Osteoblast (primary cell): ENCODE results near the gene DHX32. TPM values are rescaled to one million over a fixed set of nuclear protein-coding genes. Genes with fewer than 3 reads are reported as not detected.
"Not testable (repeated sequence)": the region's sequence is repeated elsewhere in the genome, so short reads cannot be mapped to it uniquely, and the experiment has no call there.

Experiments
- DNase-seq: peaks from one replicate; pipeline ENCODE4 v3.0.0; 2011; ENCODE audit warnings: low spot score, mixed read lengths; ENCODE audit not compliant: insufficient read length; ENCODE audit errors: missing footprints
- H2AFZ ChIP-seq: 2 replicates; pipeline ENCODE4 v1.6.0; 2011; ENCODE audit warnings: mild to moderate bottlenecking, low read length
- H3K27ac ChIP-seq: 2 replicates; pipeline ENCODE4 v1.5.1; 2011; ENCODE audit warnings: mild to moderate bottlenecking, low read depth, low read length, moderate library complexity
- H3K27me3 ChIP-seq: 2 replicates; pipeline ENCODE4 v1.6.0; 2012; ENCODE audit warnings: mild to moderate bottlenecking, control low read depth, inconsistent platforms, low read length, moderate library complexity; ENCODE audit not compliant: insufficient read depth
- H3K36me3 ChIP-seq: 2 replicates; pipeline ENCODE4 v1.5.1; 2011; ENCODE audit warnings: mild to moderate bottlenecking, low read length, control low read depth, moderate library complexity; ENCODE audit not compliant: insufficient read depth
- H3K4me1 ChIP-seq: 2 replicates; pipeline ENCODE4 v1.5.1; 2011; ENCODE audit warnings: mild to moderate bottlenecking, low read length, control low read depth, moderate library complexity; ENCODE audit not compliant: insufficient read depth
- H3K4me2 ChIP-seq: 2 replicates; pipeline ENCODE4 v1.6.0; 2011; ENCODE audit warnings: mild to moderate bottlenecking, low read length; ENCODE audit not compliant: insufficient read depth
- H3K4me3 ChIP-seq: fragments of 200-600 bp; sonication (generic); 3 replicates; pipeline ENCODE4 v1.5.1; 2012; ENCODE audit warnings: mild to moderate bottlenecking, low read length, inconsistent platforms; ENCODE audit not compliant: insufficient read depth
- H3K79me2 ChIP-seq: 2 replicates; pipeline ENCODE4 v1.6.0; 2012; ENCODE audit warnings: mild to moderate bottlenecking, low read length, control low read depth, inconsistent platforms; ENCODE audit not compliant: insufficient read depth
- H3K9me3 ChIP-seq: 2 replicates; pipeline ENCODE4 v1.5.1; 2011; ENCODE audit warnings: low read depth, low read length, control low read depth
- H4K20me1 ChIP-seq: 2 replicates; pipeline ENCODE4 v1.6.0; 2012; ENCODE audit warnings: mild to moderate bottlenecking, low read length, control low read depth; ENCODE audit not compliant: insufficient read depth
- total RNA-seq: library from RNA; depleted of rRNA; stranded (reverse); fragments of >200 nt; gene quantifications from 2 replicates; pipeline ENCODE4 v1.2.3, GENCODE V29; 2012
- TF ChIP-seq, protein P1 (sequence below): IDR thresholded peaks from 2 replicates; pipeline ENCODE4 v1.5.1; 2011; ENCODE audit warnings: mild to moderate bottlenecking, low read depth, low read length, moderate library complexity; ENCODE audit errors: extremely low read depth

The DHX32 gene, protein sequence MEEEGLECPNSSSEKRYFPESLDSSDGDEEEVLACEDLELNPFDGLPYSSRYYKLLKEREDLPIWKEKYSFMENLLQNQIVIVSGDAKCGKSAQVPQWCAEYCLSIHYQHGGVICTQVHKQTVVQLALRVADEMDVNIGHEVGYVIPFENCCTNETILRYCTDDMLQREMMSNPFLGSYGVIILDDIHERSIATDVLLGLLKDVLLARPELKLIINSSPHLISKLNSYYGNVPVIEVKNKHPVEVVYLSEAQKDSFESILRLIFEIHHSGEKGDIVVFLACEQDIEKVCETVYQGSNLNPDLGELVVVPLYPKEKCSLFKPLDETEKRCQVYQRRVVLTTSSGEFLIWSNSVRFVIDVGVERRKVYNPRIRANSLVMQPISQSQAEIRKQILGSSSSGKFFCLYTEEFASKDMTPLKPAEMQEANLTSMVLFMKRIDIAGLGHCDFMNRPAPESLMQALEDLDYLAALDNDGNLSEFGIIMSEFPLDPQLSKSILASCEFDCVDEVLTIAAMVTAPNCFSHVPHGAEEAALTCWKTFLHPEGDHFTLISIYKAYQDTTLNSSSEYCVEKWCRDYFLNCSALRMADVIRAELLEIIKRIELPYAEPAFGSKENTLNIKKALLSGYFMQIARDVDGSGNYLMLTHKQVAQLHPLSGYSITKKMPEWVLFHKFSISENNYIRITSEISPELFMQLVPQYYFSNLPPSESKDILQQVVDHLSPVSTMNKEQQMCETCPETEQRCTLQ
- 52.8 and 55.4 TPM in 2 replicates for total RNA-seq

DNA sequence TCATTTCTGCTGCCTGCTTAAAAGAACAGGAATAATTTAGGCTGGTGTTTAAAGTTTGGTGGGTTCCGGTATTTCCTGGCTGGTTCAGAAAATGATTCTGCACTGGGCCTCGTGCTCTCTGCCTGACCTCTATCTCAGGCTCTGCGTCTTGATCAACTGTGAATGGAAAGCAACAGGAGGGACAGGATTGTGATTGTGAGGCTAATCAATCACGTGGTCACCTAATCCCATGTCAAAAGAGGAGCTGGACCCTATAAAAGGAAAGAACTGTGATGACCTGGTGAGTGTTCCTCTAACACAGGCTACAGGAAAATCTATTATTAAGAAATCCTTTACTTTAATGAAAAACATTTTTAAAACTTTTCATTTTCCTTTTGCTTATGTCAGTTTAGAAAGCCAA is at the start of gene DHX32:
DHX32 (minus strand) TSS at position 101 of the 400 bp plus-strand sequence. CDS start 468 bp downstream, outside the sequence.
- Histone ChIP-seq H3K36me3 (peaks cover 3% of the 10 kb centered on the region), H3K4me3 (no peak within 1 kb of the TSS), H4K20me1 (peaks cover 17% of the 10 kb centered on the region), H3K4me2 (no peak within 1 kb of the TSS), H3K79me2 (peaks cover 17% of the 10 kb centered on the region), H3K27me3 (no peaks in the 10 kb centered on the region), H3K9me3 (no peaks in the 10 kb centered on the region), H2AFZ (no peak within 1 kb of the TSS), H3K4me1 (peaks cover 8% of the 10 kb centered on the region), H3K27ac (no peak within 1 kb of the TSS)
- TF ChIP-seq, protein P1, sequence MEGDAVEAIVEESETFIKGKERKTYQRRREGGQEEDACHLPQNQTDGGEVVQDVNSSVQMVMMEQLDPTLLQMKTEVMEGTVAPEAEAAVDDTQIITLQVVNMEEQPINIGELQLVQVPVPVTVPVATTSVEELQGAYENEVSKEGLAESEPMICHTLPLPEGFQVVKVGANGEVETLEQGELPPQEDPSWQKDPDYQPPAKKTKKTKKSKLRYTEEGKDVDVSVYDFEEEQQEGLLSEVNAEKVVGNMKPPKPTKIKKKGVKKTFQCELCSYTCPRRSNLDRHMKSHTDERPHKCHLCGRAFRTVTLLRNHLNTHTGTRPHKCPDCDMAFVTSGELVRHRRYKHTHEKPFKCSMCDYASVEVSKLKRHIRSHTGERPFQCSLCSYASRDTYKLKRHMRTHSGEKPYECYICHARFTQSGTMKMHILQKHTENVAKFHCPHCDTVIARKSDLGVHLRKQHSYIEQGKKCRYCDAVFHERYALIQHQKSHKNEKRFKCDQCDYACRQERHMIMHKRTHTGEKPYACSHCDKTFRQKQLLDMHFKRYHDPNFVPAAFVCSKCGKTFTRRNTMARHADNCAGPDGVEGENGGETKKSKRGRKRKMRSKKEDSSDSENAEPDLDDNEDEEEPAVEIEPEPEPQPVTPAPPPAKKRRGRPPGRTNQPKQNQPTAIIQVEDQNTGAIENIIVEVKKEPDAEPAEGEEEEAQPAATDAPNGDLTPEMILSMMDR = no peak
- DNase-seq = no peak

DNA sequence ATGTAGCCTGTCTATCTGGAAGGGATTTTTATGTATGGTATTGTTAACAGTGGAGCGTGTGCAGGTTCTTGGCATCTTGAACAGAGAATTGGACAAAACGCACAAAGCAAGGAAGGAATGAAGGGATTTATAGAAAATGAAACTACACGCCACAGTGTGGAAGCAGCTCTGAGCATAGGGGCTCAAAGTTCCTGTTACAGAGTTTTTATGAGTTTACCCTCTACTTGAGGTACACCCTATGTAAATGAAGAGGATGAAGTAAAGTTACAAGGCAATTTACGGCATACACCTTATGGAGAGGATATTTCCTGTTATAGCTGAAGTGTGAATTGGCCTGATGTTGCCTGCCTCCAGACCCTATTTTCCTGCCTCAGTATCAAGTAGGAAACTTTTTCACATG is 48.5 kb upstream of the DHX32 start:
- TF ChIP-seq, protein P1 = no peak
- no peak overlapping the region for H3K27ac ChIP-seq

GRCh38 chr10:125928928-125929585 is 48.0 kb upstream of the DHX32 start:
- H3K27me3 ChIP-seq = no peaks in the 10 kb centered on the region
- no peak overlapping the region for H3K27ac ChIP-seq
- no peaks in the 10 kb centered on the region for H4K20me1 ChIP-seq
- no peak for DNase-seq
- no peaks in the 10 kb centered on the region for H3K36me3 ChIP-seq
- no peak overlapping the region for H3K4me2 ChIP-seq
- H3K4me1 ChIP-seq = no peaks in the 10 kb centered on the region
- no peak overlapping the region for H3K4me3 ChIP-seq
- TF ChIP-seq, protein P1 = no peak
- H2AFZ ChIP-seq = no peak overlapping the region
- H3K79me2 ChIP-seq = no peaks in the 10 kb centered on the region
- no peaks in the 10 kb centered on the region for H3K9me3 ChIP-seq

More for the DNA sequence above, 48.5 kb upstream of the DHX32 start:
- no peaks in the 10 kb centered on the region for H3K36me3 ChIP-seq
- H3K4me2 ChIP-seq = no peak overlapping the region
- no peaks in the 10 kb centered on the region for H3K79me2 ChIP-seq
- H3K27me3 ChIP-seq = no peaks in the 10 kb centered on the region
- H2AFZ ChIP-seq = no peak overlapping the region
- H4K20me1 ChIP-seq = no peaks in the 10 kb centered on the region
- H3K4me3 ChIP-seq = no peak overlapping the region
- no peaks in the 10 kb centered on the region for H3K4me1 ChIP-seq
- no peaks in the 10 kb centered on the region for H3K9me3 ChIP-seq
- no peak for DNase-seq

DNA sequence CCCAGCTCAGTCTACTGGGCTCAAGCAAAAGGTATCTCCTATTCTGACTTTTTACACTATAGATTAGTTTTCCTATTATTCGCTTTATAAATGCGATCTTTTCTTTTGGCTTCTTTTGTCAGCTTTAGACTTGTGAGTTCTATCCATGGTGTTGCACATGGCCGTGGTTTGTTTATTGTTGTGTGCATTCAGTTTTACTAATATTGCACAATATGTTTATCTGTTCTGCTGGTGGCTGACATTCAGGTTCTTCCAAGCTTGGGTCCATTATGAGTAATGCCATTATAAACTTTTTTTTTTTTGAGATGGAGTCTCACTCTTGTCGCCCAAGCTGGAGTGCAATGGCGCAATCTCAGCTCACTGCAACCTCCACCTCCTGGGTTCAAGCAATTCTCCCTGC is 46.2 kb upstream of the DHX32 start:
- not testable (repeated sequence) for H2AFZ ChIP-seq, H3K79me2 ChIP-seq, H3K27ac ChIP-seq, H3K27me3 ChIP-seq, H3K4me3 ChIP-seq, H3K4me1 ChIP-seq, H3K36me3 ChIP-seq, H4K20me1 ChIP-seq, DNase-seq, H3K9me3 ChIP-seq, H3K4me2 ChIP-seq
